GM12878 (cell line): Measurements from ENCODE around the gene BNIP5. TPM values are rescaled to one million over a fixed set of nuclear protein-coding genes. Genes with fewer than 3 reads are reported as not detected.

Experiments
- ATAC-seq: fragments of 200-7000 bp; cut with Tn5 transposase; 3 replicates; pipeline ENCODE4 v1.9.1; 2020; ENCODE audit warnings: mild to moderate bottlenecking, moderate library complexity
- BruUV-seq: library from RNA; stranded (reverse); fragments of 400-500 nt; replicated peaks from 2 replicates; lab custom pipeline; 2021; lab: Mats Ljungman, UMichigan
- CTCF ChIA-PET: fragments of 300-600 bp; sonication (Branson Sonifier 250); formaldehyde crosslinking; extraction: SDS; loops from one replicate; lab custom pipeline; 2021; ENCODE audit warnings: inconsistent platforms; lab: Yijun Ruan, JAX
- POLR2A ChIA-PET: fragments of 350-600 bp; formaldehyde crosslinking; extraction: SDS; loops from one replicate; lab custom pipeline; 2021; ENCODE audit warnings: inconsistent platforms; lab: Charles Lee
- RAD21 ChIA-PET: fragments of 300-600 bp; sonication (Branson Sonifier 250); formaldehyde crosslinking; loops from one replicate; lab custom pipeline; 2023; ENCODE audit warnings: antibody characterized with exemption; ENCODE audit not compliant: unreplicated experiment; lab: Charles Lee
- SMC1A ChIA-PET: fragments of 300-600 bp; sonication (Branson Sonifier 250); formaldehyde crosslinking; loops from one replicate; lab custom pipeline; 2023; ENCODE audit not compliant: unreplicated experiment, uncharacterized antibody; lab: Charles Lee
- DNase-seq: peaks from one replicate; pipeline ENCODE4 v3.0.0-alpha.2; 2011; ENCODE audit warnings: low read depth, low spot score
- FAIRE-seq: peaks from 3 replicates; lab custom pipeline; 2011; peaks lifted over from hg19 to GRCh38; lab: Jason Lieb, UNC
- H2AFZ ChIP-seq: 2 replicates; pipeline ENCODE4 v1.6.0; 2011; ENCODE audit warnings: low read depth, low read length, control low read depth; ENCODE audit not compliant: control insufficient read depth
- H3K27ac ChIP-seq: 2 replicates; pipeline ENCODE4 v1.5.1; 2011; ENCODE audit warnings: control low read depth; ENCODE audit not compliant: control insufficient read depth, insufficient read depth
- H3K27me3 ChIP-seq, 2 experiments: replicated peaks in 1 of 2; 2 replicates each; pipeline versions ENCODE4 v1.6.0 to v1.6.1; 2011; ENCODE audit warnings: low read length in 1 of 2; ENCODE audit not compliant: control insufficient read depth in 2 of 2, insufficient read depth in 2 of 2
- H3K36me3 ChIP-seq, 2 experiments: 2 replicates each; pipeline ENCODE4 v1.5.1; 2011; ENCODE audit warnings: low read length in 1 of 2; ENCODE audit not compliant: control insufficient read depth in 2 of 2, insufficient read depth in 2 of 2
- H3K4me1 ChIP-seq: 2 replicates; pipeline ENCODE4 v1.6.1; 2011; ENCODE audit warnings: mild to moderate bottlenecking, low read length, moderate library complexity, mixed read lengths; ENCODE audit not compliant: control insufficient read depth, insufficient read depth
- H3K4me2 ChIP-seq: 2 replicates; pipeline ENCODE4 v1.6.0; 2011; ENCODE audit warnings: control low read depth; ENCODE audit not compliant: control insufficient read depth, insufficient read depth
- H3K4me3 ChIP-seq: fragments of 200-600 bp; sonication (generic); 2 replicates; pipeline ENCODE4 v1.5.1; 2016
- H3K79me2 ChIP-seq: 2 replicates; pipeline ENCODE4 v1.6.0; 2011; ENCODE audit warnings: low read length; ENCODE audit not compliant: control insufficient read depth, insufficient read depth
- H3K9ac ChIP-seq: 2 replicates; pipeline ENCODE4 v1.8.0; 2011; ENCODE audit warnings: low read length, control low read depth, mixed read lengths; ENCODE audit not compliant: control insufficient read depth, insufficient read depth
- H3K9me3 ChIP-seq: replicated peaks from 3 replicates; pipeline ENCODE4 v1.5.1; 2011; ENCODE audit warnings: mild to moderate bottlenecking, low read length; ENCODE audit not compliant: control insufficient read depth, insufficient read depth
- H4K20me1 ChIP-seq: 2 replicates; pipeline ENCODE4 v1.6.0; 2011; ENCODE audit not compliant: control insufficient read depth, insufficient read depth
- CEBPZ ChIP-seq: fragments of 150-350 bp; IDR thresholded peaks from 2 replicates; pipeline ENCODE4 v1.6.1; 2016; ENCODE audit warnings: low read depth, low read length
- CHD4 ChIP-seq: fragments of 200-600 bp; sonication (generic); IDR thresholded peaks from 2 replicates; pipeline ENCODE4 v1.6.1; 2016; ENCODE audit warnings: mild to moderate bottlenecking
- ESRRA ChIP-seq: IDR thresholded peaks from 2 replicates; pipeline ENCODE4 v1.6.1; 2012; ENCODE audit warnings: mild to moderate bottlenecking, low read length, improper control_type of control experiment
- FOS ChIP-seq: IDR thresholded peaks from 3 replicates; pipeline ENCODE4 v1.6.1; 2011; ENCODE audit warnings: borderline replicate concordance; ENCODE audit not compliant: insufficient read length; ENCODE audit errors: extremely low read depth
- GATAD2B ChIP-seq: fragments of 450-650 bp; conservative IDR thresholded peaks from 2 replicates; pipeline ENCODE4 v1.6.1; 2017; ENCODE audit warnings: low read depth, mild to moderate bottlenecking, moderate library complexity
- HDAC2 ChIP-seq: fragments of 200-600 bp; sonication (generic); IDR thresholded peaks from 2 replicates; pipeline ENCODE4 v1.6.1; 2017
- HDGF ChIP-seq: fragments of 450-650 bp; IDR thresholded peaks from 2 replicates; pipeline ENCODE4 v1.6.1; 2016; ENCODE audit warnings: antibody characterized with exemption
- HSF1 ChIP-seq: fragments of 150-350 bp; IDR thresholded peaks from 2 replicates; pipeline ENCODE4 v1.6.1; 2014; ENCODE audit warnings: mild to moderate bottlenecking, low read depth, low read length
- MEF2A ChIP-seq: IDR thresholded peaks from 2 replicates; pipeline ENCODE4 v1.6.1; 2011; ENCODE audit warnings: low read depth, mild to moderate bottlenecking, low read length, moderate library complexity; ENCODE audit not compliant: insufficient read depth
- MTA2 ChIP-seq: fragments of 450-650 bp; IDR thresholded peaks from 2 replicates; pipeline ENCODE4 v1.6.1; 2016; ENCODE audit warnings: low read depth, mild to moderate bottlenecking, moderate library complexity
- MTA3 ChIP-seq: IDR thresholded peaks from 2 replicates; pipeline ENCODE4 v1.6.1; 2012; ENCODE audit warnings: low read length, inconsistent platforms, borderline replicate concordance
- MYB ChIP-seq: fragments of 150-350 bp; IDR thresholded peaks from 2 replicates; pipeline ENCODE4 v1.6.1; 2014; ENCODE audit warnings: mild to moderate bottlenecking, low read depth, low read length, borderline replicate concordance
- NFIC ChIP-seq: IDR thresholded peaks from 2 replicates; pipeline ENCODE4 v1.6.1; 2012; ENCODE audit warnings: low read depth, mild to moderate bottlenecking, inconsistent platforms, low read length, moderate library complexity
- PBX3 ChIP-seq: IDR thresholded peaks from 2 replicates; pipeline ENCODE4 v1.6.1; 2011; ENCODE audit warnings: mild to moderate bottlenecking, low read depth, low read length, moderate library complexity; ENCODE audit not compliant: insufficient replicate concordance
- POU2F2 ChIP-seq: IDR thresholded peaks from 3 replicates; pipeline ENCODE4 v1.6.1; 2011; ENCODE audit warnings: low read depth, mild to moderate bottlenecking, low read length, borderline replicate concordance
- RELA ChIP-seq: fragments of 450-650 bp; IDR thresholded peaks from 2 replicates; pipeline ENCODE4 v1.8.0; 2014; ENCODE audit warnings: borderline replicate concordance; ENCODE audit not compliant: partially characterized antibody
- SIN3A ChIP-seq: IDR thresholded peaks from 2 replicates; pipeline ENCODE4 v1.6.1; 2012; ENCODE audit warnings: low read depth, low read length, improper control_type of control experiment
- SPI1 ChIP-seq: IDR thresholded peaks from 2 replicates; pipeline ENCODE4 v1.6.1; 2011; ENCODE audit warnings: low read depth, mild to moderate bottlenecking, low read length, moderate library complexity, borderline replicate concordance; ENCODE audit not compliant: insufficient read depth
- ZNF207 ChIP-seq: fragments of 450-650 bp; IDR thresholded peaks from 2 replicates; pipeline ENCODE4 v1.6.1; 2014; ENCODE audit warnings: antibody characterized with exemption, mild to moderate bottlenecking, borderline replicate concordance
- WGBS: methylation state at CpG from one replicate; pipeline ENCODE4 v1.1.6; 2016; ENCODE audit warnings: low lambda C conversion rate; ENCODE audit not compliant: insufficient replicate concordance, insufficient coverage; ENCODE audit errors: missing lambda C conversion rate; 5-methylcytosine and 5-hydroxymethylcytosine counted together
- in situ Hi-C: fragments of 300-500 bp; cut with MboI; formaldehyde crosslinking; loops from 9 replicates; pipeline ENCODE4 v1.14.3; 2018; ENCODE audit warnings: mixed read lengths
- intact Hi-C: fragments of 100-400 bp; cut with micrococcal nuclease; formaldehyde crosslinking; loops from one replicate; pipeline ENCODE4 v1.14.2; 2022; ENCODE audit not compliant: unreplicated experiment
- polyA plus RNA-seq, 11 experiments: library from polyadenylated mRNA; depleted of rRNA in 4 of 11; unstranded in 6 of 11; stranded (reverse) in 5 of 11; fragments of >200 nt; fragmentation: Nextera tagmentation in 4 of 11; fragmentation: Illumina TruSeq in 1 of 11; extraction: Ambion mirVana in 4 of 11; extraction: Trizol in 1 of 11; gene quantifications; 1 replicate in 1 of 11; 2 replicates in 10 of 11; pipeline versions ENCODE4 v1.2.1 to v1.2.3, GENCODE V29; 2011 to 2016; ENCODE audit warnings: inconsistent platforms in 2 of 11, missing spikeins in 2 of 11, low read depth in 1 of 11
- total RNA-seq, 4 experiments: library from RNA; depleted of rRNA in 3 of 4; stranded (reverse); fragments of >200 nt in 3 of 4; fragmentation: Illumina TruSeq in 1 of 4; extraction: Trizol in 1 of 4; gene quantifications; 2 replicates each; pipeline versions ENCODE4 v1.2.1 to v1.2.3, GENCODE V29; 2013 to 2021

Gene BNIP5
- total and polyA plus RNA-seq, 10 of the 15 experiments (the other 5 are each of a cell fraction or from before 2014, with no cell fraction given): 0.02 to 0.68 (median 0.05) TPM; not detected in 2

GRCh38 chr6:36375644-36376155 is 39.0 kb upstream of the BNIP5 start (continued):
- no peak for TF ChIP-seq HSF1
- no peak for TF ChIP-seq POU2F2
- no peak for TF ChIP-seq RELA
- no peak for TF ChIP-seq MTA2
- no peak for TF ChIP-seq FOS
- no peak for TF ChIP-seq SPI1
- TF ChIP-seq GATAD2B: no peak
- no peak for TF ChIP-seq MYB
- TF ChIP-seq MTA3: no peak
- no peak for TF ChIP-seq SIN3A
- no peak for TF ChIP-seq HDAC2
- no peak for TF ChIP-seq ESRRA

GRCh38 chr6:36374972-36375371 is 38.3 kb upstream of the BNIP5 start:
- Histone ChIP-seq H3K27me3 (no peaks in the 10 kb centered on the region), H3K9ac (no peak overlapping the region), H3K79me2 (no peaks in the 10 kb centered on the region), H4K20me1 (no peaks in the 10 kb centered on the region), H3K4me2 (no peak overlapping the region), H3K4me1 (peaks cover 19% of the 10 kb centered on the region), H3K9me3 (no peaks in the 10 kb centered on the region), H2AFZ (no peak overlapping the region), H3K4me3 (no peak overlapping the region), H3K27ac (no peak overlapping the region), H3K36me3 (no peaks in the 10 kb centered on the region)
- no peak for DNase-seq
- ChIA-PET SMC1A (no interaction called here), POLR2A (no interaction called here), CTCF (no interaction called here), RAD21 (no interaction called here)
- no peak for ATAC-seq
- no TSS peak for BruUV-seq
- FAIRE-seq: no peak
- intact Hi-C loops (no loop called here), in situ Hi-C loops (no loop called here)
- 64% methylated on average over 8 of the region's 8 CpGs for WGBS
- TF ChIP-seq SPI1: no peak
- TF ChIP-seq HDGF: no peak
- TF ChIP-seq NFIC: no peak
- TF ChIP-seq CHD4: no peak
- TF ChIP-seq PBX3: no peak
- no peak for TF ChIP-seq CEBPZ
- no peak for TF ChIP-seq ZNF207
- no peak for TF ChIP-seq MEF2A
- no peak for TF ChIP-seq MYB
